ENCODE measurements around the gene STAB2.

- TF ChIP-seq YY1 (IDR thresholded peaks at IDR 0.05; ENCODE audit: insufficient read depth, insufficient read length): no peak
- TF ChIP-seq SUZ12 (IDR thresholded peaks at IDR 0.05; ENCODE audit: extremely low read depth, insufficient read depth, insufficient read length): no peak
These were observed 164.5 kb downstream of the STAB2 start for GRCh38 chr12:103751600-103751999.
